Measurements from ENCODE around the gene DRG2.

DRG2 gene

GRCh38 chr17:18079543-18079942 is 8.2 kb upstream of the DRG2 start:
- no peak for DNase-seq

- DNase-seq = no peak
Observed at GRCh38 chr17:18084256-18084655, 3.5 kb upstream of the DRG2 start.

- DNase-seq = peak; percentile 12
Observed at GRCh38 chr17:18089613-18090012, 1.9 kb downstream of the DRG2 start.

GRCh38 chr17:18093616-18094408 is 6.1 kb downstream of the DRG2 start:
- no peak for DNase-seq

- DNase-seq = no peak
Observed at GRCh38 chr17:18094409-18094807, 6.7 kb downstream of the DRG2 start.

- DNase-seq = no peak
Observed at GRCh38 chr17:18099516-18099915, 11.8 kb downstream of the DRG2 start.

- no peak for DNase-seq
Observed at GRCh38 chr17:18100616-18101015, 12.9 kb downstream of the DRG2 start.

GRCh38 chr17:18101828-18102227 is 14.1 kb downstream of the DRG2 start:
- DNase-seq = no peak

GRCh38 chr17:18102640-18103039 is 14.9 kb downstream of the DRG2 start:
- DNase-seq = no peak

- DNase-seq = no peak
Observed at GRCh38 chr17:18105027-18105426, 17.3 kb downstream of the DRG2 start.

- DNase-seq = no peak
Observed at GRCh38 chr17:18105595-18105994, 17.8 kb downstream of the DRG2 start.

- no peak for DNase-seq
Observed at GRCh38 chr17:18106211-18106610, 18.5 kb downstream of the DRG2 start.

- DNase-seq = no peak
Observed at GRCh38 chr17:18107061-18107790, 19.5 kb downstream of the DRG2 start.

GRCh38 chr17:18107971-18108370 is 20.2 kb downstream of the DRG2 start:
- no peak for DNase-seq

- DNase-seq = no peak
Observed at GRCh38 chr17:18108401-18109312, 20.9 kb downstream of the DRG2 start, which contains the start of gene MYO15A. Gene MYO15A (plus strand): TSS chr17:18108756. CDS start chr17:18118801, 10,045 bp downstream.

- DNase-seq = no peak
Observed at GRCh38 chr17:18109935-18110485, 22.3 kb downstream of the DRG2 start.

GRCh38 chr17:18110636-18111145 is 22.9 kb downstream of the DRG2 start:
- DNase-seq = no peak

GRCh38 chr17:18111330-18111971 is 23.7 kb downstream of the DRG2 start:
- no peak for DNase-seq

GRCh38 chr17:18115517-18115916 is 27.8 kb downstream of the DRG2 start:
- DNase-seq = no peak

GRCh38 chr17:18116078-18116477 is 28.3 kb downstream of the DRG2 start:
- DNase-seq = no peak

GRCh38 chr17:18117533-18117932 is 29.8 kb downstream of the DRG2 start:
- no peak for DNase-seq

Data from activated T-cell treated with anti-CD3 and anti-CD28 coated beads, Interleukin-2, amount 50 U/mL, for 1 hour (primary cell).